NK-92 (cell line): Measurements from ENCODE around the gene NFXL1.
A peak's percentile ranks its signal among the peaks of the same experiment; 100 is the strongest.
"Not testable (repeated sequence)": the region's sequence is repeated elsewhere in the genome, so short reads cannot be mapped to it uniquely, and the experiment has no call there.

Source experiments
- DNase-seq: peaks from one replicate; lab custom pipeline; 2025; ENCODE audit not compliant: unreplicated experiment; lab: John Stamatoyannopoulos, UW

The NFXL1 gene

GRCh38 chr4:47914220-47914925, at the start of gene NFXL1:
NFXL1 (minus strand) TSS chr4:47914583; CDS start chr4:47914203, 380 bp downstream.
- DNase-seq: peak; percentile 80

DNA sequence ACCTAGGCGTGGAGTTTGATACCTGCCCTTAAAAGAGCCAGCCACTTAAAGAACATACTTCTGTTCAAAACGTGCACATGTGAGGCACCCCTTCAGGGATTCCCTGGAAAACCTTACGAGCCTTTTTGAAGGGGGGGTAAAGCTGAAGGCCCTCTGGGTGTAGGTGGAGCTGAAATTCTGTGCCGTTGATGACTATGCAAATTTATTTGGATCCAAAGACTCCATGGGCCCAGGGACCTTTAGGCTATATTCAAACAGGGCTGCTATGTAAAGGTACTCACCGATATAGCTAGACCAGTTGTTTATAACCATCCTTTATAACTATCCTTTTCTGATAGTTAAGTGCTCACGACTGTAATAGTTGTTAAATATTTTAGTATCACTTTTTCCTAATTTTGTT, 40.3 kb upstream of the NFXL1 start:
- DNase-seq: no peak

DNA sequence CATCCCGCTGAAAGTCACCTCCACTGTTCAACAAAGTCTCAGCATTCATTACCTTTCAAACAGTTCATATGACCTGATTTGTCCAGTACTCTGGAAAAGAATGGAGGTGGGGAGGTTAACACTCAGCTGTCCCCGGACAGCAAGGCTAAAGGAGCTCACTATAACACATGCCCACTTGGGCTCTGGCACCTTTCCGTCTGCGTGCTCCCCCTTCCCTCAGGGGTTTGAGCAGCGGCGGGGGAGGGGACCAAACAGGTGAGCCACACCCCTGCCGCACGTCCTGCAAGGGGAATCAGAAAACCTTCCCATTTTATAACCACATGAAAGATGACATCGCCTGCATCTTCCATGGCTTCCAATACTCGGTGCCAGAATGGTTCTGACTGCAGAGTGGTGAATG, 39.9 kb upstream of the NFXL1 start:
- DNase-seq: no peak

DNA sequence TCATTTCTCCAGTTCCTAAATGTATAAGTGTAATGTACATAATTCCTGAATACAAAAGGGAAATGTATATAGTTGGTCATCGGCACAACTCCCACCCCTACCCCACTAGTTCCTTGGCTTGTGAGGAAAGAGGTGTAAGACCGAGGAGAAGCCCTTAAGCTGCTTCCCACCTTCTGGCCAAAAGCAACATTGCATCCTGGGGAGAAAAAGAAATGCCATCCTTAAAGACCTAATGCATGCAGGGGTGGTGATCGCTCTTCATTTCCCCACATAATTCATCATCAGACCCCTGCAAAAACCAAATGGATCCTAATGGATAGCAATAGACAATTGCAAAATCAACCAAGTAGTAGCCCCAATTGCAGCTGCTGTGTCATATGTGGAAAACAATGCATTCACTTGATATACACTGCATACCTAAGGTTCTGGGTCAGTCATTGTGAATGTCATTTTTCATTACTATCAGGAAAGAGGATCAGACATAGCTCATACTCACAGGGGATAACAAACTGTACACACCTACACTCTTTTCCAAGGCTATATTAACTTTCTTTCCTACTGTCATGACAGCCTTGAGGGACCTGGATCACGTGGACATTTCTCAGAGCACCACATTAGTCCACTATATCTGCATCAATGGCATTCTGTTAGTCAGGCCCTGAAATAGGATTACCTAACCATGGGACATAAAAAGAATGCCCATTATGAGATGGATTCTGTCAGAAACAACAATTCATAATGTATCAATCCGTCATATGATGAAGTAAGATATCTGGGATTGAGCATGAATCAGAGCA, 31.7 kb upstream of the NFXL1 start:
- no peak for DNase-seq

GRCh38 chr4:47942081-47942819, 27.9 kb upstream of the NFXL1 start:
- no peak for DNase-seq

GRCh38 chr4:47939456-47939855, 25.1 kb upstream of the NFXL1 start:
- DNase-seq: no peak

- no peak for DNase-seq
These were observed 22.0 kb upstream of the NFXL1 start for GRCh38 chr4:47936336-47936735.

DNA sequence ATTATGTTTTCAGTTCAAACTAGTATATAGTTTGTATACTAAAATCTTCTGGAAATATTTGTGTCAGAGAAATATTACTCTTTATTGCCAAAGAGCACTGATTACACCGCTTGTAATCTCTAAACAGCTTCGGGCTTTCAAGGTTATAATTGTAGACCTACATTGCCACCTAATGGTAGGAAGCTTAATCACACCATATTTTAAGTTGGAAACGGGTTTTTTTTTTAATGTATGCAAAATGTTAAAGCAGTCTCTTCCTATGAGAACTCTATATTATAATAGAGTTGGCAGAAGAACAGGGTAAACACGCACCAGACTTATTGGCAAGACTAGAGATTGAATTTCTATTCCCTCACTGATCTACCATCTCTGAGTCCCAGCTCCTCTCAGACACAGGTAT, 19.5 kb upstream of the NFXL1 start:
- no peak for DNase-seq

GRCh38 chr4:47930971-47931804, 16.8 kb upstream of the NFXL1 start:
- no peak for DNase-seq

DNA sequence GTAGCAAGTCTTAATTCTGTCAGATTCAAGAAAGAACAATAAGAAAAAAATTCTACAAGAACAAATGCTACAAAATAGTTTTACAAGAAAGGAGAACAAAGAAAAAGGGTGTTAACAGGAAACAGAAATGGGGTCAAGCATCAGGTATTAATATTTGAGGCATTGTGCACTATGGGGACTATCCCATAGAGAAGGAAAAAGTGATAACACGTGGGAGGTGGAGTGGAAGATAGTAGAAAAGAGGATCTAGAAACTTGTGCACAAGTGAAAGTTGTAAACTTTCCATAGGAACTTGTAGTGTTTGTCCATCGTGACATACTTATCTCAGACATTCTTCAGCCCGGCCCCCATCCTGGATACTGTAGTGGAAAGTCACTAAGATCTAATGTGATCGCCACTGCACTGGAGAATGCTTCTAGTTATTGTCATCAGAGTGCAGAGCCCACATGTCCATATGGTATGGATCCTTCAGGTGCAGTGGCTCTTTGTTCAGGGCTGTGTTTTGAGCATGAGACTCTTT, 15.4 kb upstream of the NFXL1 start:
- no peak for DNase-seq

GRCh38 chr4:47926667-47927258, 12.4 kb upstream of the NFXL1 start:
- no peak for DNase-seq

- DNase-seq: not testable (repeated sequence)
These were observed 8.9 kb upstream of the NFXL1 start for GRCh38 chr4:47923261-47923608.

DNA sequence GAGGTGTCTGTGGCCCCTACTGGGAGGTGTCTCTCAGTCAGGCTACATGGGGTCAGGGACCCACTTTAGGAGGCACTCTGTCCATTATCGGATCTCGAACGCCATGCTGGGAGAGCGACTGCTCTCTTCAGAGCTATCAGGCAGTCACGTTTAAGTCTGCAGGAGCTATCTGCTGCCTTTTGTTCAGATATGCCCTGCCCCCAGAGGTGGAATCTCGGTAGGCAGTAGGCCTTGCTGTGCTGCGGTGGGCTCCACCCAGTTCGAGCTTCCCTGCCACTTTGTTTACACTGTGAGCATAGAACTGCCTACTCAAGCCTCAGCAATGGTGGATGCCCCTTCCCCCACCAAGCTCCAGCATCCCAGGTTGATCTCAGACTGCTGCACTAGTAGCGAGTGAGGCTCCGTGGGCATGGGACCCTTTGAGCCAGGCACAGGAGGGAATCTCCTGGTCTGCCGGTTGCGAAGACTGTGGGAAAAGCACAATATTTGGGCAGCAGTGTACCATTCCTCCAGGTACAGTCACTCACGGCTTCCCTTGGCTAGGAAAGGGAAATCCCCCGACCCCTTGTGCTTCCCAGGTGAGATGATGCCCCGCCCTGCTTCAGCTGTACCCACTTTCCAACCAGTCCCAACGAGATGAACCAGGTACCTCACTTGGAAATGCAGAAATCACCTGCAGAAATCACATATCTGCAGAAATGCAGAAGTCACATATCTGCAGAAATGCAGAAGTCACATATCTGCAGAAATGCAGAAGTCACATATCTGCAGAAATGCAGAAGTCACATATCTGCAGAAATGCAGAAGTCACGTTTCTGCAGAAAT, 8.3 kb upstream of the NFXL1 start:
- DNase-seq: not testable (repeated sequence)

- not testable (repeated sequence) for DNase-seq
These were observed 2.8 kb upstream of the NFXL1 start for GRCh38 chr4:47917163-47917562.

DNA sequence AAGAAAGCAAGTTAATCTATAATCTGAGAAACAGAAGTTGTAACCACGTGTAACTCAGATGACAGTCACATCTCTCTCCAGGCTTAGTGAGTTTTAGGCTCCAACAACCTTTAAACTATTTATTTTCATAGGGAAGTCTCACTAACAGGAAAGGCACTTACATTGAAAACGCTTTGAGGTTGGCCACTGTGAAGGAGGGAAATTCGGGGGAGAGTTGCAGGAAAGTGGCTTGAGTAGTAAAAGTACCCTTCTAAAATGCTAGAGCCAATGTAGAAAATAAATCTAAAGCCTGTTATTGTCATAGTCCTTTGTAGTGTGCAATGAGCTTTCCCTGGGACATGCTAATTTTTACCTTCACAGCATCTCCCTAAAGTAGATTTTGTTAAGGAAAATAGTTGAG, 995 bp upstream of the NFXL1 start:
- DNase-seq: no peak

DNA sequence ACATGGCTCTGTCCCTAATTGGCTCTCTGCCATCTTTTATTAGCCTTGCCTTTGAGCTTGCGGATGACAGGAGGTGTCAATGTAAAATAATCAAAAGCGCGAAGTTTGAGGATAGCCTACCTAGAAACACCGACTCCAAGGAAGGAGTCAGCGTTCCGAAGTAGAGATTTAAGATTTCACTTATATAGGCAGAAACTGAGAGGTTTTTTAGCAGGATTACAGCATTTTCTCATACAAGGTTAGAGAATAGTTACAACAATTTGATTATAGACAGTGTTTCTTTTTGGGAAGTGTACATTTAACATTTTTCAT, 499 bp upstream of the NFXL1 start:
- DNase-seq: no peak

- no peak for DNase-seq
These were observed 543 bp downstream of the NFXL1 start for GRCh38 chr4:47913861-47914219.

GRCh38 chr4:47913330-47913729, 1.1 kb downstream of the NFXL1 start:
- no peak for DNase-seq

DNA sequence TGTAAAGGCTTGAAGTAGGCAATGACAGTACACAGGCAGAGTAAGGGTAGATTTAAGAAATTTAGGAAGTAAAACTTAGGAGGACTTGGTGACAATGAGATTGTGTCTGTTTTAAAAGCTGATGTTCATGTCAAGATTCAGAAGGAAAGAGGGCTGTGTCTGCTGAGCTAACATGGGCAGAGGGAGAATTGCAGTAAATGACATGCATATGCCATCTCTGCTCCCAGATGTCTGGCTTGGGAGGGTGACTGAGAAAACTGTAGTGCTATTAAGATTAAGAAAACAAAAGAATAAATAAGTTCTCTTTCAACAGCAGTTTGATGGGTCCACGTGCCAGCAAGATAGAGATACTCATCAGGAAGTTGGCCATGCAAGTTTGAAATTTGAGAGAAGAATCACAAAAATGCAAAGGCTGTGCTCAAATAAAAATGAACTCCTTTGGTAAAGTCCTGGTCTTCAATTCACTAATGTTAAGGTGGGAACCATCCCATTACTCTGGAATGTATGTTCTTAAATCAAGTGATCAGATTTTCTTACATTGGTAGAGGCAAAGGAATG, 7.2 kb downstream of the NFXL1 start:
- no peak for DNase-seq
